Stimulated activated naive CD4-positive, alpha-beta T cell treated with Interleukin-2 at 50 U/mL for 16 hours (primary cell): Measurements from ENCODE around the gene RAB10.
A peak's percentile ranks its signal among the peaks of the same experiment; 100 is the strongest.
"Not testable (repeated sequence)": the region's sequence is repeated elsewhere in the genome, so short reads cannot be mapped to it uniquely, and the experiment has no call there.

Experiments used
- DNase-seq: peaks from one replicate; lab custom pipeline; 2025; lab: John Stamatoyannopoulos, UW

Gene RAB10

DNA sequence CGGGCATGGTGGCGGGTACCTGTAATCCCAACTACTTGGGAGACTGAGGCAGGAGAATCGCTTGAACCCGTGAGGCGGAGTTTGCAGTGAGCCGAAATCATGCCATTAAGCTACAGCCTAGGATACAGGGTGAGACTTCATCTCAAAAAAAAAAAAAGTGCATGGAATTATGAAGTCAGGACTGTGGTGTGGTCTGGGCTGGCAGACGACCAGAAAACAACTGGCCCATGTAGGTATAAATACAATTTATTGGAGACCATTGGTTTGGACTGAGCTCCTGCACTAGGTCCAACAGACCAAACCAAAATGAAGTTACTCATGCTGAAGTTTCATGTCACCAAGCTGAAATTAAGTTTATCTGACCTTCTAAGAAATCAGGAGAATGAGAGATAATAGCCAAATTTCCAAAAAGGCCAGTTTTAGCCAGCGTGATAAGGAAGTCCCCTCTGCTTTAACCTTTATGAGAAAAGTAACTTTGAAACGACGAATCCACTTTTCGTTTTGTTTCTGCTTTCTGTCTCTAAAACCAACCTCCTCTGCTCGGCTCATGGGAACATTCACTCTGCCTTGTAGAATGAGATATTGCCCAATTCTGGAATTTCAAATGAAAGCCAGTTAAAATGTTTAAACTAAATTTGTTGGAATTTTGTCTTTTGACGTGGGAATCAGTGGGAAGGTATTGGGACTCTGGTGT lies 17.7 kb upstream of the RAB10 start:
- no peak for DNase-seq

DNA sequence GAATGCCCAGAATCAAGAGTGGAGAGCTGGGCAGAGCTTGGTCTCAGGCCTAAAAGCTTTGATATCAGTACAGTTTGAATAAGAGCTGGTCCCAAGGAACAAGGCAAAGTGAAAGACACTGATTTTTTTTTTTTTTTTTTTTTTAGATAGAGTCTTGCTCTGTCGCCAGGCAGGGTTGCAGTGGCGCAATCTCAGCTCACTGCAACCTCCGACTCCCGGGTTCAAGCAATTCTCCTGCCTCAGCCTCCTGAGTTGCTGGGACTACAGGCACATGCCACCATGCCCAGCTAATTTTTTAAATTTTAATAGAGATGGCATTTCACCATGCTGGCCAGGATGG lies 17.2 kb upstream of the RAB10 start:
- DNase-seq: not testable (repeated sequence)

DNA sequence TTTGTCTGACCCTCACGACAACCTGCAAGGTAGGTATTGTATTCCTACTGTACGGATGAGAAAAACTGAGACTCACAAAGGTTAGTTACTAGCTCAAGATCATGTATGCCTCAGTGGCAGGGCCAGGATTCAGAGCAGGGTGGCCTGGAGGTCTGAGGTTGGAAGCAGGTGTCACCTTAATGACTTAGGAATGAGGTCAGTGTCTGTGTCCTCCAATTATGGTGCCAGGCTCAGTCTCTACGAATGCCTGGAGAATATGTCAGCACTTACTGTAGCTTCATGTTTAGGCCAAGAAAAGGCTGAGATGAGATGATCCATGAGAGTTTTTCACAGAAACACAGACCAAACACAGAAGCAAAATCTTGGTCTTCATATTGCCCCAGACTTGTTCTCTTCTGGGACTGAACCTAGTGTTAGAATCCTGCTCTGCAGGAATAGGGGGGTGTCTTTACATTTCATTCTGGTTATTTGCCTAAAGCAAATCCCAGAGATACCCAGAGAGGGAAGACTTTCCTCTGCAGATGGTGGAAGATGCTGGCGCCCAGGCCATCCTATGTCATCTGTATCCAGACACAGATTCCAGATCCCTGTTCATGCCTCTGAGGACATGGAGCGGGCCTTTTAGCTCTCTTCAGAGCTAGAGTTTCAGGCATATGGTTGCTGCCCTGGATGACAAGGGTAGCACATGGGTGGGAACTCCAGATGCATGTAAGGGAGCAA lies 16.3 kb upstream of the RAB10 start:
- DNase-seq: no peak

DNA sequence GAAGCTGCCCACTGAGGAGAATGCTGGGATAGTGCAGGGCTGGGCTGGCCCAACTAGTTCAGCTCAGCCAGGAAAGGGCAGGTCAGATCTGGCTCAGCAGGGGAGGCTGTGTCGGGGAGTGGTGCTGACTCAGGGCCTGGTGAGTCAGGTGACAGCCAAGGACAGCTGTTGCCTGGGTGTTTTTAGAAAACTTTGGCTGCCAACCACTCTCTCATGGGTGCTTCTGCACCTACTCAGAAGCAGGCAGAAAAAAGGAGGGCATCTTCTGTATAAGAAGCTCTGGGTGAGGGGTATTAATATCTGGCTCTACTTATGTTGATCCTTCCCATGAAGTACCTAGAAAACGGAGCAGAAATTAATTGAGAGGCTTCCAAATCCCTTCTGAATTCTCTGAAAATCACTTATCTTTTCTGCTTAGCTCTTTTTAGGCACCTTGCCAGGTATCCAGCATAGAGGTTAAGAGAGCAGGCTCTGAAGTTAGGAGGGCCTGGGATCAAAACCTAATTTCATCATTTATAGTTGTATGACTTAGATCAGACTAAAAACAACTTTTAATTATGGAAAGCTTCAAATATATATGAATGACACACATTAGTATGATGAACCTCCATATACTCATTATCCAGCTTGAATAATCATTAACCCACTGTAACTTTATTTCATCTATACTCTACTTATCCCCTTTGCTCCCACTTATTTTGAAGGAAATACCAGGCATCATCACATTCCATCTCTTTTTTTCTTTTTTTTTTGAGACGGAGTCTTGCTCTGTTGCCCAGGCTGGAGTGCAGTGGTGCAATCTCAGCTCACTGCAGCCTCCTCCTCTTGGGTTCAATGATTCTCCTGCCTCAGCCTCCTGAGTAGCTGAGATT lies 15.5 kb upstream of the RAB10 start:
- DNase-seq: no peak

DNA sequence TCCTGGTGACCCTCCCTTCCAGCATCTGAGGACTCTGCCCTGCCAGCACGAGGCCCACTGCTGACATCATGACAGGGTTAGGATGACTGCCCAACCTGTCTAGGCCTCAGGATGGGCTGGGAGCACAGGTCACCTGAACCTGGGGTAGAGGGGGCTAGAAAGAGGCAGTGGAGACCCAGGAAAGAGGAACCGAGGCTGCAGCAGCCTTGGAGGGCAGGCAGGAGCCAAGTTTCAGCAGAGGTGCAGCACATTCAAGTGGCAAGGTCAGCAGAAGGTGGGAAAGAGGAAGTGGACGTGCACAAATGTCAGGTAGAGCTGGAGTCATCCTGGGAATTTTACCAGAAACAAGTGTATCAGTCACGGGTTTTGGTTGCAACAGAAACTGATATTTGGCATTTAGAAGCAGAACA lies 13.6 kb upstream of the RAB10 start:
- no peak for DNase-seq

DNA sequence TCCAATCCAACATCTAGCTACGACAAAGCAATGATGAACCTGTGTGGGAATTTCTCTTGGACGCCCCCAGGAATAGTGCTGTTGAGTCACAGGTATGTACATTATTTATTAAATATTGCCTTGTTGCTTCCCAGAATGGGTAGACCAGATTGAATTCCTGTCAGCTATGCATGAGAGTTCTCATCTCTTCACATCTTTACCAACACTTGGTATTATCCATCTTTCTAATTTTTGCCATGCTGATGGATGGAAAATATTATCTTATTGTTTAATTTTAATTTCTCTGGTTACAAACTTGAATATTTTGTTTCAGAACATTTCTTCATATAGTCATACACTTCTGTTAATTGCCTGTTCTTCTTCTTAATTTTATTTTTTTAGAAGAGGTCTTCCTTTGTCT lies 9.6 kb upstream of the RAB10 start:
- DNase-seq: no peak

DNA sequence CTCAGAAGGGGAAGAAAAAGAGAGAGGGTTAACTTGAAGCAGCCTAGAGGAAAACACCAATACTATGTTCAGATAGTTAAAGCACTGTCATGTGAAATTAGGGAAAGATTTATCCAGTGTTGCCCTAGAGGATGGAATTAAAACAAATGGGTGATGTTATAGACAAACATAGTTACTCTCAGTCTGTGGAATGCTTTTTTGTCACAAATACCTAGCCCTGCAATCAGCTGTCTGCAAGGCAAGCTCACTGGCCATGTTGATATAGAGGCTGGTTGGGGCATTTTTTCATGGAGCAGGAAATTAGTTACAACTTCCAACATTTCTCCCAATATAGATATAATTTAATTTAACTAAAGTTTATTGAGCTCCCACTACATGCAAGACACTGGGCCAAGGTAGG lies 8.4 kb upstream of the RAB10 start:
- DNase-seq: no peak

DNA sequence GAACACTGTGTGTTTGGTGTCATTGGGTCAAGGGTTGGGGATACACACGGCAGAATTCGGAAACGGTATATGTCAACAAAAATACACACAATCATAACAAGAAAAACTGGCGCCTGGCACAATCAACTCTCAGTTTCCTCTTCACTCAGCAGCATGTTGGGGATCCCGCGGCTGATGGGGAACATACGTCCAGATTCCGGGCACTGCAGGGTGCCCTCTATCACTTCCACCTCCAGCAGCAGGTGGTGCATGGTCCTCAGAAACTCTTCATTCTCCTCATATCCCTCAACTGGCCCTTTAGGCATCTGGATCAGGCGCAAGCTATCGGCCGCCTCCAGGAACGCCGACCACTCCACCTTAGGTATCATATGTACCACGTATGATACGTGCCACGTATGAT lies 5.8 kb upstream of the RAB10 start:
- DNase-seq: not testable (repeated sequence)

DNA sequence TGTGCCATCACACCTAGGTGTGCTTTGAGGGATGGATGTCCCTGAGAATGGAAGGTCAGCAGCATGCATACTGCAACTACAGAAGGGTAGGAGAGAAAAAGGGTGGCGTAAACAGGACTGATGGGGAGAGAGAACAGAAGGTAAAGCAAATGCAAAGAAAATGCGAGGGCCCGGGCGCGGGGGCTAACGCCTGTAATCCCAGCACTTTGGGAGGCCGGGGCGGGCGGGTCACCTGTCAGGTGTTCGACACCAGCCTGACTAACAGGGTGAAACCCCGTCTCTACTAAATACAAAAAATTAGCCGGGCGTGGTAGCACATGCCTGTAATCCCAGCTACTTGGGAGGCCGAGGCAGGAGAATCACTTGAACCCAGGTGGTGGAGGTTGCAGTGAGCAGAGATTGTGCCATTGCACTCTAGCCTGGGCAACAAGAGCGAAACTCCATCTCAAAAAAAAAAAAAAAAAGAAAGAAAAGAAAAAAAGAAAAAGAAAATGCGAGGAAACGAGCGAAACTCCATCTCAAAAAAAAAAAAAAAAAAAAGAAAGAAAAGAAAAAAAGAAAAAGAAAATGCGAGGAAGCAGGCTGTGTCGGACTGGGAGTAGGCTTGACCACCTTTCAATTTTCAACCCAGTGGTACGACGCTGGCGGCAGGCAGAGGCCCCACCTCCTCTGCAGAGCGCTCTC lies 1.2 kb upstream of the RAB10 start:
- not testable (repeated sequence) for DNase-seq

DNA sequence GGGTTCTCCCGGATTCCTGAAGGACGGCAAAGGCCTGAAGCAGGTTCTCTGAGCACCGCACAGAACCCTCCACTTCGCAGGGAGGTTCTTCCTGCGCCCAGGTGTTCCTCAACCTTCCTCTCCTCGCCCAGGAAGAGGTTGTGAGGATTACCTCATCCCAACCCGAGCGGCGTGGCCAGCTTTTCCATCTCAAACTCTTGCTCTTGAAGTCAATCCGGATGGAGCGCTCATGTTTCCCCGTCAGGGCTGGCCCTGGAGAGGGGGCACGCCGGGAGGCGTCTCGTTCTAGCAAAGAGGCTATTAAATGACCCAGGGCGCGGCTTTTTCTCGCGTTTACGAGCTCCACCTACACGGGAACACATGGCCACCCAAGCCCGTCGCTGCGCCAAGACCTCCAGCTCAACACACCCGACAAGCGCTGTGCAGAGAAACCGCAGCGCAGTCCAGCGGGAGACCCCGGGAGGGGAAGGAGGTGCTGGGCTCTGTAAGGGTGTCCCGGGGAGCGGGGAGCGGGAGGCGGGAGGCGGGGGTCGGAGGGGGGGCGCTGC lies 540 bp upstream of the RAB10 start:
- no peak for DNase-seq

DNA sequence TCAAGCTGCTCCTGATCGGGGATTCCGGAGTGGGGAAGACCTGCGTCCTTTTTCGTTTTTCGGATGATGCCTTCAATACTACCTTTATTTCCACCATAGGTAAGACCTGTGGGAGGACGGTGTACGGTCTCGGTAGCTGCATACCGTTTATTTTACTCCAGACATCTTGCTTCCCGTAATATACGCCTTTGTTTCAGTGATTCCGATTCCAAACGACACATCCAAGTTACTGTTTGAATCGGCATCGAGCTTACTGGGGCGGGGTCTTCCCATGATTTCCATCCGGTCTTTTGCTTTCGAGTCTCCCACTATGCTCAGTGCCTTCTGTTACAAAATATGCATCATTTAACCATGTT lies 731 bp downstream of the RAB10 start:
- peak; percentile 38 for DNase-seq

DNA sequence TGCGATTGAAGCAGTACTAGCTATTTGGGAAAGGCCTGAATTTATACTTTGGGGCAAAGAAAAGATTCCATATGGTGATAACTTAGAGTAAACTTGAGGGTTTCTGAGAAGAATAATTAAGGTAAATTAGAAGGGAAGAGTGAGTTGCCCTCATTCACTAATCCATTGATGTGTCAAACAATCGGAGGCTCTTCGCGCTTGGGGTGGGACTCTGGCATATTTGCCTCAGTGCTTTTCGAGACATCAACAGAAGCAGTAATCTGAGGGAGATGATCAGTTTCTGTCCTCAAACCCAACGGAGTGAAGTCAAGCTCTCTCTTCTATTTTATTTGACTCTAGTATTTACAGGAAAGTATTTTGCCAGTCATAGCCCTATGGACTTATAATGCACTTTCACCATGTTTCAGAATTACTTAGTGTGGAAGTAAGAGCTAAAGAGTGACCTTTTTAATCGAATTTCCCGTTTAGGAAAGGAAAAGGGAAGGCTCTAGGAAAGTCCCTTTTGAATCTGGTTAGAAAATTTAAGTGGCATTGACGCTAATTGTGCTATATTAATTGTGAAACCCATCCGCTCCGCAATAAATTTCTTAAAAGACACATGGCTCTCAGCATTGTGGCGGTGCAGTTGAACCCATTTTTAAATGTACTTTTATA lies 1.3 kb downstream of the RAB10 start:
- DNase-seq: no peak

DNA sequence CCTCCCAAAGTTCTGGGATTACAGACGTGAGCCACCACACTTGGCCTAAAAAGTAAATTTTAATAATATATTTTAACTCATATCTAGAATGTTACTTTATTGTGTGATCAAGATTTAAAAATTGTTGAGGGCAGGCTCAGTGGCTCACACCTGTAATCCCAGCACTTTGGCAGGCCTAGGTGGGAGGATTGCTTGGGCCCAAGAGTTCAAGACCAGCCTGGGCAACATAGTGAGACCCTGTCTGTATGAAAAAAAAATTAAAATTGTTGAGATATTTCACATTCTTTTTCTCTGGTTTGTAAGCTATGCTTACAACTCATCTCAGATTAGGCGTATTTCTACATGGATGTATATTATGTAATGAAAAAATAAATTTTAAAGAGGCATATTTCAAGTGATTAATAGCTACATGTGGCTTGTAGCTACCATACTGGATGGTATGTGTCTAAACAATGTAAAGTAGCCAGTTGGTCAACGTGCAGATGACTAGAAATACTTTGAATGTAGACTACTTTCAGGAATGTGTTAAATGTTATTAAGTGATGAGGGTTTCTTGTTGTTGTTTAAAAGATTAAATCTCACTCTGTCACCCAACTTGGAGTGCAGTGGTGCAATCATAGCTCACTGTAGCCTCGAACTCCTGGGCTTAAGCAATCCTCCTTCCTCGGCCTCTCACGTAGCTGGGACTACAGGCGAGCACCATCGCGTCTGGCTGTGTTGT lies 5.9 kb downstream of the RAB10 start:
- DNase-seq: no peak

DNA sequence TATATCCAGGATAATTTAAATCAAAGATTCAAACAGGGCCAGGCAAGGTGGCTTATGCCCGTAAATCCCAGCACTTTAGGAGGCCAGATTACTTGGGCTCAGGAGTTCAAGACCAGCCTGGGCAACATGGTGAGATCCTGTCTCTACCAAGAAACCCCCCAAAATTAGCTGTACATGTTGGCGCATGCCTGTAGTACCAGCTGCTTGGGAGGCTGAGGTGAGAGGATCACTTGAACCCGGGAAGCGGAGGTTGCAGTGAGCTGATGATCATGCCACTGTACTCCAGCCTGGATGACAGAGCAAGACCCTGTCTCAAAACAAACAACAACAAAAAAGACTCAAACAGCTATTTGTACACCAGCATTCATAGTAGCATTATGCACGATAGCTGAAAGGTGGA lies 9.2 kb downstream of the RAB10 start:
- no peak for DNase-seq

DNA sequence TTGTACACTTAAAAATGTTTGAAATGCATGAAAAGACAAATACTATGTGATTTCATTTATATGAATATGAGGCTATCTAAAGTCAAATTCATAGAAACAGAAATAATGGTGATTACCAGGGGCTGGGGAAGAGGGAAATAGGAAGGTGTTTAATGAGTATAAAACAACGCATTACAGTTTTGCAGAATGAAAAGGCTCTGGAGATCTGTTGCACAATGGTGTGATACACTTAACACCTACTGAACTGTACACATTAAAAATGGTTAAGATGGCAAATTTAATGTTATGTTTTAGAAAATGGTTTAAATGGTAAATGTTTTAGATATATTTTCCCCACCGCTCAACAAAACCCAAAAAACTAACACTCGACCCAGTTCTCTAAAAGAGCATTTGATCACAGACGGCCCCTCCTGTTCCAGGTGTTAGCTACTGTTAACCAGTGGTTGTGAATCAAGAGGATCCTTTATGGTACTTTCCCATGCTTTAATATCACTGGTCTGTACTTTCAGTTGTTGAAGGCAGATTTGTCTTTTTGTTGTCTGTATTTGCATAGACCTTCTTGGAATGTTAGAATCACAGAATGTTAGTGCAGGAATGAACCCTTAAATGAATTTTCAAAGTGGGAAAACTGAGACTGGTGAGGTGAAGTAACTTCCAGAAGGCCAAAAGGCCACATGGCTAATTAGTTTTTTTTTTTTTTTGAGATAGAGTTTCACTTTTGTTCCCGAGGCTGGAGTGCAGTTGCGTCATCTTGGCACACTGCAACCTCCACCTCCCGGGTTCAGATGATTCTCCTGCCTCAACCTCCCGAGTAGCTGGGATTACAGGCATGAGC lies 10.2 kb downstream of the RAB10 start:
- no peak for DNase-seq

DNA sequence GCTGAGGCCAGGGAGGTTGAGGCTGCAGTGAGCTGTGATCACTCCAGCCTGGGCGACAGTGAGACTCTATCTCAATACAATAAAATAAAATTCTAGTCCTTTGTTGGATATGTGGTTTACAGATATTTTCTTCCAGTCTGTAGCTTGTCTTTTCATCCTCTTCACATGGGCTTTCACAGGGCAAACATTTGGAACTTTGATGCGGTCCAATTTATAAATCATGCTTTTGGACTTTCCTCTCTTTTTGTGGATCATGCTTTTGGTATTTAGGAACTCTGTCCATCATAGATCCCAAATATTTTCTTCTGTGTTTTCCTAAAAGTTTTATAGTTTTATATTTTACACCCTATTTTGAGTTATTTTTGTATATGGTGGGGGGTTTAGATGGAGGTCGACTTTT lies 14.9 kb downstream of the RAB10 start:
- DNase-seq: no peak

DNA sequence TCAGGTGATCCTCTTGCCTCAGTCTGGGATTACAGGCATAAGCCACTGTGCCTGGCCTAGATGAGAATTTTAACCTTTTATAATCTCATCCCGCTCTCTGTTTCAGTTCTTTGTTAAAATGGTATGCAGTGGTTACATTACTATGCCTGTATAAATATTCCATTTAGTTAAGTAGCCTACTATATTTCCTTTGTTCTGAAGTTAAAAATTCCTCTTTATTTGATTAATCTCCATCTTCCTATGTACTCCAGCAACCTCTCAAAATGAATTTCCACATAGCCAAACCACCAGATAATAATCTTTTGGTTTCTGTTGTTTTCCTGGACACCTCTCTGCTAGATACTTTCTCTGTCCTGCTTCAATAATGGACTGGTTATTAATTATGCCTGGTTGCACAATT lies 15.8 kb downstream of the RAB10 start:
- DNase-seq: no peak

DNA sequence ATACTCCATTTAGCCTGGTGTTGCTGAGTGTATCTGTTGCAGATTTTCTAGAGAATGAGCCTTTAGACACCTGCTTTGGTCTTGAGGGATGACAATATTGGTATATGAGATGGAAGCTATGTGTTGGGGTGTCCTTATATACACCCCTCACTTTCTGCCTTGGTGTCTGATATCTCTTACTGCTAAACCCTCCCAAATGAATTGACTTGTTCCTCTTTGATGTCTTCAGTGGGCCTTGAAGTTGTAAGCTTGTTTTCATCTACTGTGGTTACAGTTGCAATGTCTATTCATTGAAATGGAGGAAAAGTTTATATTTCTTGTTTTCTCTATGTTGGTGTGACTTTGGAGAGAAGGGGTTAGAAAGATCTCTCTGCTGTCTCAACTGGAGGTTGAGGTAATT lies 18.9 kb downstream of the RAB10 start:
- DNase-seq: no peak

DNA sequence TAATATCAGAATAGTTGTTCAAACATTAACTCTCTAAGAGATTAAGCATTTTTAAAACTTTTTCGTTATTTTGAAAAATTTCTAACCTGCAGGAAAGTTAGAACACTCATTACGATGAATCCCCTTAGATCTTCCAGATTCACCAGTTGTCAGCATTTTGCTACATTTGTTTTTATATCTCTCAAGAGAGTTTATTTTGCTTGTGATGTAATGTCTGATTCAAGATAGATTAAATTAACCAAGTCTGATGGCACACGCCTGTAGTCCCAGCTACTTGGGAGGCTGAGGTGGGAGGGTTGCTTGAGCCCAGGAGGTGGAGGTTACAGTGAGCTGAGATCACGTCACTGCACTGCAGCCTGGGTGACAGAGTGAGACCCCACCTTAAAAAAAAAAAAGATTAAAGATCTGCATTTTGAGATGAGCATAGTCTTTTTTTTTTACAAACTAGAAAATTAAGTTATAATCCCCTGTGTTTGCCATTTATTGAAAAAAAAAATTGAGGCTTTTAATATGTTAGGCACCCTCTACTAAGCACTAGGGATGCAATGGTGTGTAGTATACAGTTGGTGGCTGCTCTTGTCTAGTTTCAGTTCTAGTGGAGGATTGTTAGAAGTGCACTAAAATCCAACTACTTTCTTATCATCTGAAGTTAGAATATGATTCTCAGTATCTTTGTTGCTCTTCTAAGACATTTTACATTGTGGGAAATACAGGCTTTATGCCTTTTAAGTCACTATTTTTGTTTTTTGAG lies 20.9 kb downstream of the RAB10 start:
- no peak for DNase-seq
